RWPE2 (cell line): ENCODE measurements around the gene TMBIM6.

Experiments used
- ATAC-seq: fragments of 200-7000 bp; cut with Tn5 transposase; 3 replicates; pipeline ENCODE4 v1.9.1; 2021; ENCODE audit warnings: low read depth
- DNase-seq: peaks from one replicate; pipeline ENCODE4 v3.0.0-alpha.2; 2020; ENCODE audit warnings: low spot score
- H3K27ac ChIP-seq: fragments of 450-650 bp; 2 replicates; pipeline ENCODE4 v1.5.1; 2017; ENCODE audit warnings: mild to moderate bottlenecking; ENCODE audit not compliant: poor library complexity, severe bottlenecking
- H3K27me3 ChIP-seq: fragments of 250-450 bp; sonication (Bioruptor Pico); 2 replicates; pipeline ENCODE4 v1.5.1; 2021; ENCODE audit warnings: mild to moderate bottlenecking, moderate library complexity; ENCODE audit not compliant: insufficient read depth, poor library complexity, severe bottlenecking
- H3K36me3 ChIP-seq: fragments of 250-450 bp; sonication (Bioruptor Pico); 2 replicates; pipeline ENCODE4 v1.5.1; 2020; ENCODE audit warnings: low read depth, mild to moderate bottlenecking, moderate library complexity
- H3K4me1 ChIP-seq: fragments of 250-450 bp; sonication (Bioruptor Pico); 2 replicates; pipeline ENCODE4 v1.5.1; 2021; ENCODE audit warnings: mild to moderate bottlenecking, moderate library complexity; ENCODE audit not compliant: insufficient read depth, poor library complexity, severe bottlenecking
- H3K4me3 ChIP-seq: fragments of 250-450 bp; sonication (Bioruptor Pico); 2 replicates; pipeline ENCODE4 v1.5.1; 2021; ENCODE audit warnings: mild to moderate bottlenecking, moderate library complexity; ENCODE audit not compliant: severe bottlenecking
- H3K9me3 ChIP-seq: fragments of 250-450 bp; sonication (Bioruptor Pico); 2 replicates; pipeline ENCODE4 v1.5.1; 2021; ENCODE audit warnings: mild to moderate bottlenecking, moderate library complexity; ENCODE audit not compliant: severe bottlenecking
- TF ChIP-seq, protein P1 (sequence below): fragments of 450-650 bp; IDR thresholded peaks from one replicate; pipeline ENCODE4 v1.5.1; 2017; ENCODE audit warnings: mild to moderate bottlenecking, moderate library complexity; ENCODE audit not compliant: poor library complexity, severe bottlenecking

TMBIM6 gene

DNA sequence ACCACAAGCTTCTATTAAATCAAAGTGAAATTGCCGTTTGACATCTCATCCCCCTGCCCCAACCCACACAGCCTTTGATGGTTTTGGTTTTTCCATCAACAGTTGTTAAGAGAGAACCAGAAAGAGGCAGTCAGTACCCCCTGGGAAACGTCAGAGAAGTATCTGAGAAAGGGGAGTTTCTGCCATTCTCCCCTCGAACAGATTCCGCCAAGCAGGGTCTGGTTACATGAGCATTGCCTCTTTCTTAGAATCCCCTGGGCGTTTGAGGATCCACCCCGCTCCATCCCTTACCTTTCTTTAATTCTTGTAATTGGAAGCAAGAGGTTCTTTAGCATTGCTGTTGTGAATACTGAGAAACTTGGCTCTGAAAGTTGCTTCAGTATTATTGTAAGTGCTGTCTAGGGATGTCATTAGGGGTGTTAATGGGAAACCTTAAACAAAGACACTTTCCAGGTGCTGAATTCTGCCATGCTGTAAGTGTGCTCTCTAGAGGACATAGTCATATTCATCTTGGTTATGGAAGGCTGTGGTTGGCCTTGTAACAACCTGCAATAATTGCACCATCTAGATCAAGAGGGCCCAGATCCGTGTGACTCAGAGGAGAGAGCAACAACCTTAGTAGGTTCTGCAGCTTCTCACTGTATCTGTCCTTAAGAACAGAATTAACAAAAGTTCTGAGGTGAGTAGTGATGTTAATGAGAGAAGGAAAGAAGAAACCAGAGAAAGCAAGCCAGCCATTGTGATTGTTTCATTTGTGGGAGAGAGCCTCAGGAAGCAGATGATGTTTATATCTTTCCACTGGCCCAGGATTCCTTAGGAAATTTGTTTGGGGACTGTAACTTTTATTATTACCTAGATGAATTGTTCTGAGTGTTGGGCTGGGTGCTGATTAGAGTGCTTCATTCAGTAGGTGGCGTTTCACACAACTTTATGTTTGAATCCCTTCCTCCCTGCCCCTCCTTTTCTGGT lies 9.0 kb downstream of the TMBIM6 start:
- peak overlapping the region; percentile 21 for H3K27ac ChIP-seq
- DNase-seq (no peak), ATAC-seq (peak; percentile 95)
- no peaks in the 10 kb centered on the region for H3K27me3 ChIP-seq
- no peaks in the 10 kb centered on the region for H3K9me3 ChIP-seq
- TF ChIP-seq, protein P1, sequence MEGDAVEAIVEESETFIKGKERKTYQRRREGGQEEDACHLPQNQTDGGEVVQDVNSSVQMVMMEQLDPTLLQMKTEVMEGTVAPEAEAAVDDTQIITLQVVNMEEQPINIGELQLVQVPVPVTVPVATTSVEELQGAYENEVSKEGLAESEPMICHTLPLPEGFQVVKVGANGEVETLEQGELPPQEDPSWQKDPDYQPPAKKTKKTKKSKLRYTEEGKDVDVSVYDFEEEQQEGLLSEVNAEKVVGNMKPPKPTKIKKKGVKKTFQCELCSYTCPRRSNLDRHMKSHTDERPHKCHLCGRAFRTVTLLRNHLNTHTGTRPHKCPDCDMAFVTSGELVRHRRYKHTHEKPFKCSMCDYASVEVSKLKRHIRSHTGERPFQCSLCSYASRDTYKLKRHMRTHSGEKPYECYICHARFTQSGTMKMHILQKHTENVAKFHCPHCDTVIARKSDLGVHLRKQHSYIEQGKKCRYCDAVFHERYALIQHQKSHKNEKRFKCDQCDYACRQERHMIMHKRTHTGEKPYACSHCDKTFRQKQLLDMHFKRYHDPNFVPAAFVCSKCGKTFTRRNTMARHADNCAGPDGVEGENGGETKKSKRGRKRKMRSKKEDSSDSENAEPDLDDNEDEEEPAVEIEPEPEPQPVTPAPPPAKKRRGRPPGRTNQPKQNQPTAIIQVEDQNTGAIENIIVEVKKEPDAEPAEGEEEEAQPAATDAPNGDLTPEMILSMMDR = peak; percentile 22
- peaks cover 82% of the 10 kb centered on the region for H3K36me3 ChIP-seq
- no peak overlapping the region for H3K4me3 ChIP-seq
- H3K4me1 ChIP-seq = peaks cover 33% of the 10 kb centered on the region

DNA sequence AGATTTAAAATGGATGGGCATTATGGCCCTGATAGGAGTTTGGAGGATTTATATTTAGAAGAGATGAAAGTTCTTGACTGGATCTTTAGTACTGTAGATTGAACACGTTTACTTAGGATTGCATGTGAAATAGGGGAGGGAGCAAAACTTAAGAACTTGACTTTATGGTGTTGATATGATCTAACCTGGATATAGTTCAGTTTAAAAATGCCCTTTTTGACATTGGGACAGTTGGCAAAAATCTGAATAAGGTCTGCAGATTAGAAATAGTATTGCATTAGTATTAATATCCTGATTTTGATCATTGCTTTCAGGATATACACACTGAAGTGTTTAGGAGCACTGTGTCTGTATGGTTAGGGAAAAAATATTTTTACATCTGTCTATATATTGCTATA lies 9.6 kb downstream of the TMBIM6 start:
- Histone ChIP-seq H3K4me1 (peaks cover 33% of the 10 kb centered on the region), H3K4me3 (no peak overlapping the region), H3K36me3 (peaks cover 89% of the 10 kb centered on the region), H3K27ac (peak overlapping the region; percentile 21), H3K27me3 (no peaks in the 10 kb centered on the region), H3K9me3 (no peaks in the 10 kb centered on the region)
- DNase-seq (no peak), ATAC-seq (no peak)
- TF ChIP-seq, protein P1 = no peak

DNA sequence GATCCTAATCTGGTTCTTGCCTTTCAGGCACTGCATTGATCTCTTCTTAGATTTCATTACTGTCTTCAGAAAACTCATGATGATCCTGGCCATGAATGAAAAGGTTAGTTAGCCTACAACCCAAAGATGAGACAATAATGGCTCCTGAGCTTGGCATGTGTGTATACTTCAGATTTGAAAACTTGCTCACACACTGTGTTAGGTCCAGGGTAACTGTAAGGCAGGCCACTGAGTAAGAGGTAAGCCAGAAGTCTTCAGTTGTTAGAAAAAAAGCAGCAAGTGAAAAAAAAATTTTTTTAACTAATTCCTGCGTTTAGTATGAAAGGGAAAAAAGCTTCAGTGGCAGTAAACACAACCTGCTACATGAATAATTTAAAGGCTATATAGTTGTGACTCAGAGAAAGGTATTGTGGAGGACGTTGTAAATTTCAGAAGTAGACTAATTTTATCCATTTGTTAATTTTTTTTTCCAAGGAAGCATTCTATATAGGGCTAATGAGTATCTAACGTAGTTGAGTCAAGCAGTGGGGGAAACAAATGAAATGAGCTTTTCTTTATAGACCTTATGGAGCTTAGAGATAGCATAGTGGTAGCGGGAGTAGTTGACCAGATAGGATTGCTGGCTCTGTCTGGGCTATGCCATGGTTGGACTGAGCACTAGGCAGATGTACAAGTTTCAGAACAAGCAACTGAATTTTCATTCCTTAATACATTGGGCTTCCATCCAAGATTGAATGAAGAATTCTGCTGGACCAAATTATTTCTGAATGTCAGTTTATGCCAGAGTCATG lies 20.5 kb downstream of the TMBIM6 start:
- H3K9me3 ChIP-seq = no peaks in the 10 kb centered on the region
- H3K4me1 ChIP-seq = no peaks in the 10 kb centered on the region
- DNase-seq (no peak), ATAC-seq (no peak)
- H3K27me3 ChIP-seq = no peaks in the 10 kb centered on the region
- TF ChIP-seq, protein P1 = no peak
- peaks cover 76% of the 10 kb centered on the region for H3K36me3 ChIP-seq
- no peak overlapping the region for H3K27ac ChIP-seq
- H3K4me3 ChIP-seq = no peak overlapping the region

DNA sequence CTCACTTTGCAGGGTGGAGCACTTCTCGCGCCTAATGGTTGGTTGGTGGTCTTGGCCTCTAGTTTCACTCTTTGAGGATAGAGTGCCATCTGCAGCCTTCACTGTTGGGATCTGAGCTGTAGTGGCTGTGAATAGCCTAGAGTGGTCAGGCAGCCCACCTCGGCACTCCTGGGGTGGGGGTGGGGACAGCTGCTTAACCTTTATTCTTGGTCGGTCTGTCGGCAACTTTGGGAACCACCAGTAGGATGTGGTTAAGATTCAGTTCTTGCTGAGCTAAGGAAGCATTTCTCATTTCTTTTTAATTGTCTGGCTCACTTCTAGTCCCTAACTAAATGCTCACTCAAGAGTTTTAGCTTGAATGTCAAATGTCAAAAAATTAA lies 21.1 kb downstream of the TMBIM6 start:
- ATAC-seq (no peak), DNase-seq (no peak)
- H3K27ac ChIP-seq = no peak overlapping the region
- no peak overlapping the region for H3K4me3 ChIP-seq
- no peaks in the 10 kb centered on the region for H3K4me1 ChIP-seq
- H3K36me3 ChIP-seq = peaks cover 70% of the 10 kb centered on the region
- no peaks in the 10 kb centered on the region for H3K9me3 ChIP-seq
- H3K27me3 ChIP-seq = no peaks in the 10 kb centered on the region
- TF ChIP-seq, protein P1 = no peak
